GM12878 (cell line): ENCODE results near the gene SLC30A7. TPM values are rescaled to one million over a fixed set of nuclear protein-coding genes. Genes with fewer than 3 reads are reported as not detected.

Experiments
- ATAC-seq: fragments of 200-7000 bp; cut with Tn5 transposase; 3 replicates; pipeline ENCODE4 v1.9.1; 2020; ENCODE audit warnings: mild to moderate bottlenecking, moderate library complexity
- BruUV-seq: library from RNA; stranded (reverse); fragments of 400-500 nt; replicated peaks from 2 replicates; lab custom pipeline; 2021; lab: Mats Ljungman, UMichigan
- CTCF ChIA-PET: fragments of 300-600 bp; sonication (Branson Sonifier 250); formaldehyde crosslinking; extraction: SDS; loops from one replicate; lab custom pipeline; 2021; ENCODE audit warnings: inconsistent platforms; lab: Yijun Ruan, JAX
- POLR2A ChIA-PET: fragments of 350-600 bp; formaldehyde crosslinking; extraction: SDS; loops from one replicate; lab custom pipeline; 2021; ENCODE audit warnings: inconsistent platforms; lab: Charles Lee
- RAD21 ChIA-PET: fragments of 300-600 bp; sonication (Branson Sonifier 250); formaldehyde crosslinking; loops from one replicate; lab custom pipeline; 2023; ENCODE audit warnings: antibody characterized with exemption; ENCODE audit not compliant: unreplicated experiment; lab: Charles Lee
- SMC1A ChIA-PET: fragments of 300-600 bp; sonication (Branson Sonifier 250); formaldehyde crosslinking; loops from one replicate; lab custom pipeline; 2023; ENCODE audit not compliant: unreplicated experiment, uncharacterized antibody; lab: Charles Lee
- DNase-seq: peaks from one replicate; pipeline ENCODE4 v3.0.0-alpha.2; 2011; ENCODE audit warnings: low read depth, low spot score
- FAIRE-seq: peaks from 3 replicates; lab custom pipeline; 2011; peaks lifted over from hg19 to GRCh38; lab: Jason Lieb, UNC
- H2AFZ ChIP-seq: 2 replicates; pipeline ENCODE4 v1.6.0; 2011; ENCODE audit warnings: low read depth, low read length, control low read depth; ENCODE audit not compliant: control insufficient read depth
- H3K27ac ChIP-seq: 2 replicates; pipeline ENCODE4 v1.5.1; 2011; ENCODE audit warnings: control low read depth; ENCODE audit not compliant: control insufficient read depth, insufficient read depth
- H3K27me3 ChIP-seq, 2 experiments: replicated peaks in 1 of 2; 2 replicates each; pipeline versions ENCODE4 v1.6.0 to v1.6.1; 2011; ENCODE audit warnings: low read length in 1 of 2; ENCODE audit not compliant: control insufficient read depth in 2 of 2, insufficient read depth in 2 of 2
- H3K36me3 ChIP-seq, 2 experiments: 2 replicates each; pipeline ENCODE4 v1.5.1; 2011; ENCODE audit warnings: low read length in 1 of 2; ENCODE audit not compliant: control insufficient read depth in 2 of 2, insufficient read depth in 2 of 2
- H3K4me1 ChIP-seq: 2 replicates; pipeline ENCODE4 v1.6.1; 2011; ENCODE audit warnings: mild to moderate bottlenecking, low read length, moderate library complexity, mixed read lengths; ENCODE audit not compliant: control insufficient read depth, insufficient read depth
- H3K4me2 ChIP-seq: 2 replicates; pipeline ENCODE4 v1.6.0; 2011; ENCODE audit warnings: control low read depth; ENCODE audit not compliant: control insufficient read depth, insufficient read depth
- H3K4me3 ChIP-seq: fragments of 200-600 bp; sonication (generic); 2 replicates; pipeline ENCODE4 v1.5.1; 2016
- H3K79me2 ChIP-seq: 2 replicates; pipeline ENCODE4 v1.6.0; 2011; ENCODE audit warnings: low read length; ENCODE audit not compliant: control insufficient read depth, insufficient read depth
- H3K9ac ChIP-seq: 2 replicates; pipeline ENCODE4 v1.8.0; 2011; ENCODE audit warnings: low read length, control low read depth, mixed read lengths; ENCODE audit not compliant: control insufficient read depth, insufficient read depth
- H3K9me3 ChIP-seq: replicated peaks from 3 replicates; pipeline ENCODE4 v1.5.1; 2011; ENCODE audit warnings: mild to moderate bottlenecking, low read length; ENCODE audit not compliant: control insufficient read depth, insufficient read depth
- H4K20me1 ChIP-seq: 2 replicates; pipeline ENCODE4 v1.6.0; 2011; ENCODE audit not compliant: control insufficient read depth, insufficient read depth
- BHLHE40 ChIP-seq, 2 experiments: fragments of 450-650 bp in 1 of 2; IDR thresholded peaks; 2 replicates each; pipeline ENCODE4 v1.6.1; 2011 to 2017; ENCODE audit warnings: low read depth in 2 of 2, borderline replicate concordance in 1 of 2, improper control_type of control experiment in 1 of 2, low read length in 1 of 2, mild to moderate bottlenecking in 1 of 2
- CBFB ChIP-seq: IDR thresholded peaks from 2 replicates; pipeline ENCODE4 v1.6.1; 2016; ENCODE audit warnings: antibody characterized with exemption, low read depth
- E2F4 ChIP-seq: IDR thresholded peaks from 2 replicates; pipeline ENCODE4 v1.6.1; 2012; ENCODE audit warnings: low read depth, low read length, improper control_type of control experiment
- E4F1 ChIP-seq: fragments of 450-650 bp; IDR thresholded peaks from 2 replicates; pipeline ENCODE4 v1.6.1; 2018; ENCODE audit warnings: borderline replicate concordance, mild to moderate bottlenecking; ENCODE audit not compliant: partially characterized antibody
- FOXK2 ChIP-seq: fragments of 450-650 bp; IDR thresholded peaks from 2 replicates; pipeline ENCODE4 v1.6.1; 2017; ENCODE audit warnings: mild to moderate bottlenecking, moderate library complexity
- HDAC6 ChIP-seq: fragments of 200-600 bp; sonication (generic); IDR thresholded peaks from one replicate; pipeline ENCODE4 v1.8.0; 2017; ENCODE audit warnings: antibody characterized with exemption; ENCODE audit not compliant: unreplicated experiment
- HSF1 ChIP-seq: fragments of 150-350 bp; IDR thresholded peaks from 2 replicates; pipeline ENCODE4 v1.6.1; 2014; ENCODE audit warnings: mild to moderate bottlenecking, low read depth, low read length
- MEF2B ChIP-seq: fragments of 450-650 bp; IDR thresholded peaks from 2 replicates; pipeline ENCODE4 v1.6.1; 2018; ENCODE audit warnings: mild to moderate bottlenecking, moderate library complexity; ENCODE audit not compliant: partially characterized antibody, poor library complexity, severe bottlenecking
- TARDBP ChIP-seq: IDR thresholded peaks from 2 replicates; pipeline ENCODE4 v1.6.1; 2016; ENCODE audit warnings: borderline replicate concordance
- TBL1XR1 ChIP-seq: IDR thresholded peaks from 2 replicates; pipeline ENCODE4 v1.6.1; 2012; ENCODE audit warnings: low read depth, low read length, improper control_type of control experiment
- WGBS: methylation state at CpG from one replicate; pipeline ENCODE4 v1.1.6; 2016; ENCODE audit warnings: low lambda C conversion rate; ENCODE audit not compliant: insufficient replicate concordance, insufficient coverage; ENCODE audit errors: missing lambda C conversion rate; 5-methylcytosine and 5-hydroxymethylcytosine counted together
- in situ Hi-C: fragments of 300-500 bp; cut with MboI; formaldehyde crosslinking; loops from 9 replicates; pipeline ENCODE4 v1.14.3; 2018; ENCODE audit warnings: mixed read lengths
- intact Hi-C: fragments of 100-400 bp; cut with micrococcal nuclease; formaldehyde crosslinking; loops from one replicate; pipeline ENCODE4 v1.14.2; 2022; ENCODE audit not compliant: unreplicated experiment
- polyA plus RNA-seq, 11 experiments: library from polyadenylated mRNA; depleted of rRNA in 4 of 11; unstranded in 6 of 11; stranded (reverse) in 5 of 11; fragments of >200 nt; fragmentation: Nextera tagmentation in 4 of 11; fragmentation: Illumina TruSeq in 1 of 11; extraction: Ambion mirVana in 4 of 11; extraction: Trizol in 1 of 11; gene quantifications; 1 replicate in 1 of 11; 2 replicates in 10 of 11; pipeline versions ENCODE4 v1.2.1 to v1.2.3, GENCODE V29; 2011 to 2016; ENCODE audit warnings: inconsistent platforms in 2 of 11, missing spikeins in 2 of 11, low read depth in 1 of 11
- total RNA-seq, 4 experiments: library from RNA; depleted of rRNA in 3 of 4; stranded (reverse); fragments of >200 nt in 3 of 4; fragmentation: Illumina TruSeq in 1 of 4; extraction: Trizol in 1 of 4; gene quantifications; 2 replicates each; pipeline versions ENCODE4 v1.2.1 to v1.2.3, GENCODE V29; 2013 to 2021

Gene SLC30A7
- total and polyA plus RNA-seq, 10 of the 15 experiments (the other 5 are each of a cell fraction or from before 2014, with no cell fraction given): 4.4 to 23.3 (median 16.9) TPM

- TF ChIP-seq BHLHE40 (IDR thresholded peaks at IDR 0.05; ENCODE audit: borderline replicate concordance in 1 of 2, low read depth in 2 of 2, low read length in 1 of 2) (no peak), TBL1XR1 (no peak), E2F4 (no peak), HSF1 (no peak), FOXK2 (no peak), MEF2B (no peak), E4F1 (no peak), CBFB (no peak), TARDBP (no peak), HDAC6 (no peak)
- RAD21 ChIA-PET: interaction anchor here (1.0 to 2.3 kb wide), 3 partner anchors 16 to 250 kb away, joined by 3 to 6 read pairs (median 4); no protein-coding TSS in a partner anchor
- FAIRE-seq (no peak), ATAC-seq (no peak), DNase-seq (no peak)
- intact Hi-C loops: no loop called here
- no peaks in the 10 kb centered on the region for H4K20me1 ChIP-seq
- no peak overlapping the region for H3K4me2 ChIP-seq
- H3K36me3 ChIP-seq: peaks cover 2 to 9% of the 10 kb centered on the region in 2 experiments; a peak in 3 of 4 replicates
- no peaks in the 10 kb centered on the region for H3K79me2 ChIP-seq
- in situ Hi-C loops: no loop called here
- POLR2A ChIA-PET: no interaction called here
- SMC1A ChIA-PET: interaction anchor here (0.7 to 2.3 kb wide), 6 partner anchors 9 to 300 kb away, joined by 3 to 8 read pairs (median 4); no protein-coding TSS in a partner anchor
- 70% methylated on average over 3 of the region's 3 CpGs for WGBS
- H3K4me3 ChIP-seq: no peak overlapping the region
- no peaks in the 10 kb centered on the region for H3K4me1 ChIP-seq
- H3K27ac ChIP-seq: no peak overlapping the region
- no TSS peak for BruUV-seq
- CTCF ChIA-PET: interaction anchor here (0.9 to 1.7 kb wide), 6 partner anchors 9 to 369 kb away, joined by 3 to 8 read pairs (median 3); no protein-coding TSS in a partner anchor
- H3K9me3 ChIP-seq: no peaks in the 10 kb centered on the region
- H3K27me3 ChIP-seq: no peaks in the 10 kb centered on the region
- H3K9ac ChIP-seq: no peak overlapping the region
- H2AFZ ChIP-seq: no peak overlapping the region
Measured at GRCh38 chr1:100988121-100988520, 92.2 kb downstream of the SLC30A7 start.
